ENCODE data around the gene ARHGEF5. TPM values are rescaled to one million over a fixed set of nuclear protein-coding genes. Genes with fewer than 3 reads are reported as not detected.

The ARHGEF5 gene
- total RNA-seq, 6 donors from 2014 or later, result 22.0 to 54.2 (median 29.2) TPM

GRCh38 chr7:144379776-144380384, 24.7 kb downstream of the ARHGEF5 start:
- H3K4me1 ChIP-seq, result no peaks in the 10 kb centered on the region
- TF ChIP-seq EP300 (IDR thresholded peaks at IDR 0.05), result no peak
- no peak for TF ChIP-seq CTCF (IDR thresholded peaks at IDR 0.05)
- TF ChIP-seq POLR2AphosphoS5 (IDR thresholded peaks at IDR 0.05), result no peak
- TF ChIP-seq POLR2A (IDR thresholded peaks at IDR 0.05), result no peak
- H3K27ac ChIP-seq, result no peak overlapping the region
- peaks cover 0 to 21% (median 14%) of the 10 kb centered on the region in 4 donors for H3K36me3 ChIP-seq
- ATAC-seq (ENCODE audit: low FRiP score in 2 of 2), result no peak
- DNase-seq, result no peak
- H3K27me3 ChIP-seq, result no peaks in the 10 kb centered on the region
- no peak overlapping the region for H3K4me3 ChIP-seq
- H3K9me3 ChIP-seq, result no peaks in the 10 kb centered on the region
- WGBS, 2 donors, result 94 to 97% methylated on average over 6 to 11 of the region's 11 CpGs

GRCh38 chr7:144384071-144384470, 28.9 kb downstream of the ARHGEF5 start:
- WGBS, 2 donors, result 69 to 87% methylated on average over 4 of the region's 4 CpGs
- H3K27me3 ChIP-seq, result no peaks in the 10 kb centered on the region
- no peak overlapping the region for H3K27ac ChIP-seq
- no peak for DNase-seq
- ATAC-seq (ENCODE audit: low FRiP score in 2 of 2), result no peak
- peaks cover 0 to 10% (median 7%) of the 10 kb centered on the region in 4 donors for H3K36me3 ChIP-seq
- TF ChIP-seq EP300 (IDR thresholded peaks at IDR 0.05), result no peak
- TF ChIP-seq POLR2AphosphoS5 (IDR thresholded peaks at IDR 0.05), result no peak
- TF ChIP-seq POLR2A (IDR thresholded peaks at IDR 0.05), result no peak
- no peak for TF ChIP-seq CTCF (IDR thresholded peaks at IDR 0.05)
- no peaks in the 10 kb centered on the region for H3K4me1 ChIP-seq
- H3K4me3 ChIP-seq, result no peak overlapping the region
- no peaks in the 10 kb centered on the region for H3K9me3 ChIP-seq

GRCh38 chr7:144384555-144385245, 29.5 kb downstream of the ARHGEF5 start:
- no peak for DNase-seq
- Histone ChIP-seq H3K27ac (no peak overlapping the region), H3K4me3 (no peak overlapping the region), H3K9me3 (no peaks in the 10 kb centered on the region), H3K4me1 (no peaks in the 10 kb centered on the region), H3K36me3 (peaks cover 0 to 7% (median 4%) of the 10 kb centered on the region in 4 donors), H3K27me3 (no peaks in the 10 kb centered on the region)
- peak in 1 of 2 donors; percentile 66 for ATAC-seq (ENCODE audit: low FRiP score in 2 of 2)
- WGBS, 2 donors, result 70 to 76% methylated on average over 12 of the region's 12 CpGs
- TF ChIP-seq EP300 (IDR thresholded peaks at IDR 0.05) (no peak), CTCF (IDR thresholded peaks at IDR 0.05) (no peak), POLR2AphosphoS5 (IDR thresholded peaks at IDR 0.05) (no peak), POLR2A (IDR thresholded peaks at IDR 0.05) (no peak)

GRCh38 chr7:144386741-144387140, 31.5 kb downstream of the ARHGEF5 start:
- no peaks in the 10 kb centered on the region for H3K27me3 ChIP-seq
- TF ChIP-seq EP300 (IDR thresholded peaks at IDR 0.05) (no peak), POLR2AphosphoS5 (IDR thresholded peaks at IDR 0.05) (no peak), CTCF (IDR thresholded peaks at IDR 0.05) (no peak), POLR2A (IDR thresholded peaks at IDR 0.05) (no peak)
- H3K9me3 ChIP-seq, result no peaks in the 10 kb centered on the region
- no peaks in the 10 kb centered on the region for H3K36me3 ChIP-seq
- H3K4me3 ChIP-seq, result no peak overlapping the region
- DNase-seq (no peak), ATAC-seq (ENCODE audit: low FRiP score in 2 of 2) (no peak)
- peaks cover 0 to 4% (median 2%) of the 10 kb centered on the region in 4 donors for H3K4me1 ChIP-seq
- no peak overlapping the region for H3K27ac ChIP-seq

All from upper lobe of left lung (tissue), 6 donors.